Measurements from ENCODE around the gene SDK1. TPM values are rescaled to one million over a fixed set of nuclear protein-coding genes. Genes with fewer than 3 reads are reported as not detected.

SDK1 gene
- total RNA-seq, 4 donors from 2014 or later: 3.7 to 80.9 (median 13.1) TPM

GRCh38 chr7:4225361-4225771, 924.3 kb downstream of the SDK1 start:
- no peak for DNase-seq
- Histone ChIP-seq H3K4me3 (no peak overlapping the region), H3K36me3 (no peaks in the 10 kb centered on the region), H3K9me3 (no peaks in the 10 kb centered on the region), H3K27me3 (no peaks in the 10 kb centered on the region), H3K27ac (no peak overlapping the region), H3K4me1 (no peaks in the 10 kb centered on the region)
- TF ChIP-seq CTCF (IDR thresholded peaks at IDR 0.05): no peak
- TF ChIP-seq POLR2A (IDR thresholded peaks at IDR 0.05): no peak

- Histone ChIP-seq H3K27me3 (no peaks in the 10 kb centered on the region), H3K4me1 (no peaks in the 10 kb centered on the region), H3K9me3 (no peaks in the 10 kb centered on the region), H3K36me3 (no peaks in the 10 kb centered on the region), H3K27ac (no peak overlapping the region), H3K4me3 (no peak overlapping the region)
- DNase-seq: no peak
- TF ChIP-seq CTCF (IDR thresholded peaks at IDR 0.05): no peak
- no peak for TF ChIP-seq POLR2A (IDR thresholded peaks at IDR 0.05)
Measured at GRCh38 chr7:4225881-4226523, 925.0 kb downstream of the SDK1 start.

- no peaks in the 10 kb centered on the region for H3K9me3 ChIP-seq
- H3K27me3 ChIP-seq: no peaks in the 10 kb centered on the region
- no peak for TF ChIP-seq CTCF (IDR thresholded peaks at IDR 0.05)
- no peak for TF ChIP-seq POLR2A (IDR thresholded peaks at IDR 0.05)
- no peak overlapping the region for H3K27ac ChIP-seq
- DNase-seq: no peak
- no peak overlapping the region for H3K4me3 ChIP-seq
- no peaks in the 10 kb centered on the region for H3K4me1 ChIP-seq
- H3K36me3 ChIP-seq: no peaks in the 10 kb centered on the region
Measured at GRCh38 chr7:4226524-4226882, 925.5 kb downstream of the SDK1 start.

GRCh38 chr7:4227105-4228010, 926.3 kb downstream of the SDK1 start:
- no peaks in the 10 kb centered on the region for H3K27me3 ChIP-seq
- no peaks in the 10 kb centered on the region for H3K36me3 ChIP-seq
- no peaks in the 10 kb centered on the region for H3K4me1 ChIP-seq
- TF ChIP-seq POLR2A (IDR thresholded peaks at IDR 0.05): no peak
- TF ChIP-seq CTCF (IDR thresholded peaks at IDR 0.05): no peak
- H3K4me3 ChIP-seq: no peak overlapping the region
- DNase-seq: no peak
- no peak overlapping the region for H3K27ac ChIP-seq
- no peaks in the 10 kb centered on the region for H3K9me3 ChIP-seq

- H3K9me3 ChIP-seq: no peaks in the 10 kb centered on the region
- DNase-seq: no peak
- no peaks in the 10 kb centered on the region for H3K36me3 ChIP-seq
- no peak overlapping the region for H3K4me3 ChIP-seq
- H3K27ac ChIP-seq: no peak overlapping the region
- H3K27me3 ChIP-seq: no peaks in the 10 kb centered on the region
- no peaks in the 10 kb centered on the region for H3K4me1 ChIP-seq
- TF ChIP-seq POLR2A (IDR thresholded peaks at IDR 0.05): no peak
- TF ChIP-seq CTCF (IDR thresholded peaks at IDR 0.05): no peak
Measured at GRCh38 chr7:4230352-4230751, 929.3 kb downstream of the SDK1 start.
